MM.1S (cell line): ENCODE results near the gene PPP1R7.

Experiments
- DNase-seq: peaks from one replicate; pipeline ENCODE4 v3.0.0-alpha.2; 2015
- H2AFZ ChIP-seq: fragments of 300-600 bp; sonication (generic); 2 replicates; pipeline ENCODE4 v1.6.0; 2016; ENCODE audit warnings: antibody characterized with exemption, low read length
- H3F3A ChIP-seq: fragments of 300-600 bp; sonication (generic); 2 replicates; pipeline ENCODE4 v1.6.1; 2016; ENCODE audit warnings: mild to moderate bottlenecking, antibody characterized with exemption, low read length, moderate library complexity, mixed read lengths; ENCODE audit not compliant: insufficient read depth
- H3K27ac ChIP-seq: fragments of 300-600 bp; sonication (generic); 2 replicates; pipeline ENCODE4 v1.5.1; 2016; ENCODE audit warnings: mild to moderate bottlenecking, low read length
- H3K27me3 ChIP-seq: fragments of 300-600 bp; sonication (generic); replicated peaks from 2 replicates; pipeline ENCODE4 v1.6.0; 2016; ENCODE audit warnings: low read length; ENCODE audit not compliant: insufficient read depth
- H3K36me3 ChIP-seq: fragments of 300-600 bp; sonication (generic); replicated peaks from 2 replicates; pipeline ENCODE4 v1.6.1; 2016; ENCODE audit warnings: mild to moderate bottlenecking, low read length, mixed read lengths; ENCODE audit not compliant: insufficient read depth
- H3K4me1 ChIP-seq: fragments of 300-600 bp; sonication (generic); 2 replicates; pipeline ENCODE4 v1.6.1; 2016; ENCODE audit warnings: low read length, mixed read lengths
- H3K4me2 ChIP-seq: fragments of 300-600 bp; sonication (generic); 2 replicates; pipeline ENCODE4 v1.6.0; 2016; ENCODE audit warnings: low read depth, low read length
- H3K4me3 ChIP-seq: fragments of 300-600 bp; sonication (generic); 2 replicates; pipeline ENCODE4 v1.5.1; 2016; ENCODE audit warnings: low read length, mixed read lengths
- H3K79me2 ChIP-seq: fragments of 300-600 bp; sonication (generic); 2 replicates; pipeline ENCODE4 v1.6.1; 2016; ENCODE audit warnings: mixed run types, low read length, mixed read lengths
- H3K9ac ChIP-seq: fragments of 300-600 bp; sonication (generic); 2 replicates; pipeline ENCODE4 v1.6.1; 2016; ENCODE audit warnings: low read length, mixed read lengths
- H3K9me2 ChIP-seq: fragments of 300-600 bp; sonication (generic); replicated peaks from 2 replicates; pipeline ENCODE4 v1.6.1; 2016; ENCODE audit warnings: mild to moderate bottlenecking, low read length, mixed read lengths; ENCODE audit not compliant: insufficient read depth
- H3K9me3 ChIP-seq: fragments of 300-600 bp; sonication (generic); replicated peaks from 2 replicates; pipeline ENCODE4 v1.6.1; 2016; ENCODE audit warnings: mild to moderate bottlenecking, low read length, mixed read lengths; ENCODE audit not compliant: insufficient read depth
- H4K20me1 ChIP-seq: fragments of 300-600 bp; sonication (generic); 2 replicates; pipeline ENCODE4 v1.6.1; 2016; ENCODE audit warnings: mild to moderate bottlenecking, low read length, moderate library complexity, mixed read lengths; ENCODE audit not compliant: insufficient read depth
- CTCF ChIP-seq: fragments of 300-600 bp; sonication (generic); IDR thresholded peaks from 2 replicates; pipeline ENCODE4 v1.5.1; 2016; ENCODE audit warnings: antibody characterized with exemption, low read length, mixed read lengths
- EZH2 ChIP-seq: fragments of 300-600 bp; sonication (generic); optimal IDR thresholded peaks from 2 replicates; pipeline ENCODE3; 2017; ENCODE audit warnings: low read depth, mild to moderate bottlenecking, antibody characterized with exemption, low read length, mixed read lengths
- EZH2phosphoT487 ChIP-seq: fragments of 300-600 bp; sonication (generic); IDR thresholded peaks from 2 replicates; pipeline ENCODE4 v1.6.1; 2018; ENCODE audit warnings: antibody characterized with exemption, low read length

Gene PPP1R7

GRCh38 chr2:241230435-241230834 is 80.2 kb downstream of the PPP1R7 start:
- no peak overlapping the region for H3K4me2 ChIP-seq
- H3K27me3 ChIP-seq = no peaks in the 10 kb centered on the region
- no peaks in the 10 kb centered on the region for H3K9me3 ChIP-seq
- DNase-seq = no peak
- H3K79me2 ChIP-seq = no peaks in the 10 kb centered on the region
- no peaks in the 10 kb centered on the region for H3F3A ChIP-seq
- H3K36me3 ChIP-seq = no peaks in the 10 kb centered on the region; the same call in 1 of the 2 replicates
- H3K4me3 ChIP-seq = no peak overlapping the region
- H4K20me1 ChIP-seq = no peaks in the 10 kb centered on the region
- no peak overlapping the region for H3K27ac ChIP-seq
- H3K9ac ChIP-seq = no peak overlapping the region
- no peak overlapping the region for H2AFZ ChIP-seq
- no peaks in the 10 kb centered on the region for H3K4me1 ChIP-seq
- no peaks in the 10 kb centered on the region for H3K9me2 ChIP-seq
- no peak for TF ChIP-seq EZH2phosphoT487
- TF ChIP-seq EZH2 = no peak
- no peak for TF ChIP-seq CTCF

- no peaks in the 10 kb centered on the region for H3K9me2 ChIP-seq
- no peak overlapping the region for H3K27ac ChIP-seq
- no peaks in the 10 kb centered on the region for H3K79me2 ChIP-seq
- H3K36me3 ChIP-seq = no peaks in the 10 kb centered on the region; the same call in 1 of the 2 replicates
- no peak overlapping the region for H3K4me2 ChIP-seq
- H3K4me3 ChIP-seq = no peak overlapping the region
- no peak for DNase-seq
- H3K9ac ChIP-seq = no peak overlapping the region
- H4K20me1 ChIP-seq = no peaks in the 10 kb centered on the region
- no peak for TF ChIP-seq CTCF
- TF ChIP-seq EZH2phosphoT487 = no peak
- TF ChIP-seq EZH2 = no peak
- H2AFZ ChIP-seq = no peak overlapping the region
- H3K9me3 ChIP-seq = no peaks in the 10 kb centered on the region
- H3F3A ChIP-seq = no peaks in the 10 kb centered on the region
- no peaks in the 10 kb centered on the region for H3K27me3 ChIP-seq
- H3K4me1 ChIP-seq = no peaks in the 10 kb centered on the region
These were observed 82.7 kb downstream of the PPP1R7 start for GRCh38 chr2:241232736-241233575.
